GM08714 (cell line): ENCODE results near the gene TRIM42.

Source experiments
- H3K4me3 ChIP-seq: fragments of 200-500 bp; sonication (Bioruptor generic); 2 replicates; pipeline ENCODE4 v1.5.1; 2014; ENCODE audit warnings: mild to moderate bottlenecking, low read length, inconsistent platforms
- ZNF274 ChIP-seq: IDR thresholded peaks from 2 replicates; pipeline ENCODE4 v1.6.1; 2012; ENCODE audit warnings: mild to moderate bottlenecking, low read depth, low read length

Gene TRIM42

DNA sequence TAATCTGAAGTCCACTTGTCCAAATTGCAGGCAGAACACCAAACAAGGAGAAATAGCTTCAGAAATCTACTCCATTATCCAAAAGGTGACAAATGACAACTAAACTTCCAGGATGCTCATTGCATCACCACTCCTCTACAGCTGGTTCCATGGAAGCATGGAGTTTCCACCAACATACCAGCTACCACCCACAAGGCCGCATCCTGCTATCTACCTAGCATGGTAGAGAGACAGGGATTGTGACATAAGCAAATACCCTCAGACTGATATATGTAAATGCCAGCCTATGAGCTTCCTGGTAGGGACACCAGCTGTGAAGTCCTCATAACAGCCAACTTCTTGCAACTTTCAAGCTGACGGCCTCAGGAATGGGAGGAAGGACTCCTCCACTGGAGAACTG, at the start of gene TRIM42:
TSS of gene TRIM42 (plus strand) at position 301 of the 400 bp plus-strand sequence. CDS start 166 bp downstream, outside the sequence.
- no peak for TF ChIP-seq ZNF274
- no peak within 1 kb of the TSS for H3K4me3 ChIP-seq

DNA sequence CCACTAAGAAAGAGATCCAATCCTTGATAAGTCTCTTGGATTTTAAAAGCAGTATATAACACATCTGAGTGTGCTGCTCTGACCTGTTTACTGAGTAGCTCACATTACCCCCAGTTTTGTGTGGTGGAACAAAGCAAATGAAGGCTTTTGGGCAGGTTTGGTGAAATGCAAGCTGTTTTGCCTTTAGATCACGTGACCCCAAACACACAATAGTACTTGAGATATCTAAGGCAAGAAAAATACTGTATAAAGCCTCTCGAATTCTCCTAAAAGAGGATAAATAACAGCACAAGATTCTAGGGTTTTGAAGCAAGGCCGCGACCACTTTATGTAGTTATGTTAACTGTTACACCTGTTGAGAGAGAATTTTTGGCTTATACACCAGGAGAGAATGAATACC, 49.3 kb upstream of the TRIM42 start:
- no peak for TF ChIP-seq ZNF274
- no peak overlapping the region for H3K4me3 ChIP-seq

DNA sequence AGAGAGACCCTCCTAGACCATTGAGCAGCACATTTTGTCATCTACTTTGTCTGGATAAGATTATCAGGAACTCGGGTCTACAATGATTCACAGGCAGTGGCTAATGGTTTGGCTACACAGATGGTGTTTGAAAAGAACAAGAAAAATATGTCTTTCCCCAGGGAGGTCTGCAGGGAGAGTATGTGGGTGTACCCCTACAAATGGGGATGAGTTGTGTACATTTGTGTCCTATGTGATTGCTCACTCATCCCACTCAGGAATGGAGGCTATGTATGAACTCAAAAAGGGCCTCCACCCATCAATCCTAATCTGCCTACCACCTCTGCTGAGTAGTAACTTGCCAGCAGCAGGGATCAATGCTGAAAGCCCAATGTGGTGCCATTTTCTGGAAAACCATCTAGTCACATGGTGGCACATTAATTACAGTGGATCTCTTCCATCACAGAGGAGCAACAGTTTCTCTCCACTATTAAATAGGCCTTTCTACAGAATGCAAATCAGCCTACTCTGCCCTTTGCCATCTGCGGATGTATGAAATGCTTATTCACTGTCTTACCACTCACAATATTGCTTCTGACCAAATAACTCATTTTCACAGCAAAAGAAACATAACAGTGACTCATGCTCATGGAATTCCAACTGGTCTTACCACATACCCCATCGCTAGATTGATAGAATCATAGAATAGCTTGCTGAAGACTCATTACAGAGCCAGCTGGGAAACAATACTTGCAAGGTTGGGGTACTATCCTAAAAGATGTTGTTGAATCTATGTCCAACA, 48.3 kb upstream of the TRIM42 start:
- no peak overlapping the region for H3K4me3 ChIP-seq
- TF ChIP-seq ZNF274 = no peak

DNA sequence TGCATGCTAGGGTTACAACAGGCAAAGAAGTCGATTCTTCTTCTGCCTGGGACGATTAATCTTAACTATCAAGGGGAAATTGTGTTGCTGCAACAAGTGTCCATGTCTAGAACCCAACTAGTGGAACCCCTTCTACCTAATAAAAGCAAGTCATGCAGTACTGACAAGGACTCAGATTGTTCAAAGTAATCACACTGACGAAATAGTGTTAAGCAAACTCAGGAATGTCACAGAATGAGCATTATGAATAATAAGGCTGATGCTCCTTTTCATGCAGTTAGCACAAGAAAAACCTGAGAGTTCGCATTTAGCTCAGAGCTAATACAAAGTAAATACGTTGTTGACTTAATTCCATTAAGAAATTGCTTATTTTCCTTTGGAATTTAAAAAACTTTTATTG, 47.5 kb upstream of the TRIM42 start:
- H3K4me3 ChIP-seq = no peak overlapping the region
- no peak for TF ChIP-seq ZNF274

DNA sequence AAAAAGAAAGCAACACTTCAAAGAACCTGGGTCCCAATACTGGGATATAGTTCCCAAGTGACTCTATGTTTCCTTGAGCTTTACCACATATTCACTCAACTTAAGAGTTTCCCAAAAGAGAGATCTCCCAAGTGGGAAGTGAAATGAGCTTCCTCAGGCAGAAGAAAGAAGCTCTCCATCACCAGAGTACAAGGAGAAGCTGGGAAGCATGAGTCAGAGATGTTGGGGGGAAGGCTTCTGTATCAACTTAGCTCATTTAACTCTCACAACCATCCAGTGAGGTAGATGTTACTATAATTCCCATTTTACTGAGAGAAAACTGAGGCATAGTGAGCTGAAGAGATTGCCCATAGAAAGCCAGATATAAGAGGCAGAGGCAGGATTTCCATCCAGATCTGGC, 47.0 kb upstream of the TRIM42 start:
- no peak overlapping the region for H3K4me3 ChIP-seq
- TF ChIP-seq ZNF274 = no peak

DNA sequence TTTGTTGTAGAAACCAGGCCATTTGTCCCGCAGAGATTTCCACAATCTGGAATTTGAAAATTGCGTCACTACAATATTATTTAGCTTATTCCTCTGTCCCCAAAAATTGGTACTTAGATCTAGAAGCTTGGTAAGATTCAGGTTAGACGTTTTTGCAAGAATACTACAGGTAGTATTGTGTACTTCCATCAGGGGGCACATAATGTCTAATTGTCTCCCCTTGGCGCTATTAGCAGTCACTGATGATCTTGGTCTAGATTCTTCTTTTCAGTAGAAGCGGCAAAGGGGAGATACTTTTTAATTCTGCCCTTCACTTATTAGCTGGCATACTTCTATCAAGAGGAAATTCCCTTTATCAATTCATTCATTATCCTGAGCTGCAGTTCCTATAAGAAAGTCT, 42.6 kb upstream of the TRIM42 start:
- TF ChIP-seq ZNF274 = no peak

DNA sequence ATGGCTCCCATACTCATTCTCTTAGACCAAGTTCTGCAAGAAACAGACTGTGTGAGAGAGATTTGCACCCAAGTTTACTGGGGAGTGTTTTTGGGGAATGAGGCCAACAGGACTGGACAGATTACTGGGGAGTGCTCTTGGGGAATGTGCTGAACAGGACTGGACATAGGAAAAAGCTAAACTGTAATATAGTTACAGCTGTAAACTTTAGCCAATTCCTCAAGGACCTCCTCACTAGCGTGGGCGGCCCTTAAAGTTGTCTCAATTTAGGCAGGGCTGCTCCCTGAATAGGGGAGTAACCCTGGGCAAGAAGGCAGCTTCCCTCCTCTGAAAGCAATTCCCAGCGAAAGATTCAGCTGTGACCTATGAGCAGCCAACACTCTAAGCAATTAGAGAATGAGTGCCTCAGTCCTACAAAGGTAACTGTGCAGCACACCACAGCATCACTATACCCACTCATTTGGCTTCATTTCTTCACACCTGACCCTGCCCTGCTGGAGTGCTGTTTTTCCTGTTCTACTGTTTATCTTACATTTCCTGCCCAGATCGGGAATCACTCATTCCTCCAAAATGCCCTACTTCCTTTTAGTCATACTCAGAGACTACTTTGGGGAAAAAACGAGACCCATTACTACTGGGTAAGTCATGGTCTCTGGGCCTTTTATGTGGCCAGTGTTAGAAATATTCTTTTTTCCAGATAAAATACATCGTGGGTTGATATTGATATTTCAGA, 41.3 kb upstream of the TRIM42 start:
- no peak overlapping the region for H3K4me3 ChIP-seq
- no peak for TF ChIP-seq ZNF274

More for the DNA sequence above, 42.6 kb upstream of the TRIM42 start:
- no peak overlapping the region for H3K4me3 ChIP-seq

DNA sequence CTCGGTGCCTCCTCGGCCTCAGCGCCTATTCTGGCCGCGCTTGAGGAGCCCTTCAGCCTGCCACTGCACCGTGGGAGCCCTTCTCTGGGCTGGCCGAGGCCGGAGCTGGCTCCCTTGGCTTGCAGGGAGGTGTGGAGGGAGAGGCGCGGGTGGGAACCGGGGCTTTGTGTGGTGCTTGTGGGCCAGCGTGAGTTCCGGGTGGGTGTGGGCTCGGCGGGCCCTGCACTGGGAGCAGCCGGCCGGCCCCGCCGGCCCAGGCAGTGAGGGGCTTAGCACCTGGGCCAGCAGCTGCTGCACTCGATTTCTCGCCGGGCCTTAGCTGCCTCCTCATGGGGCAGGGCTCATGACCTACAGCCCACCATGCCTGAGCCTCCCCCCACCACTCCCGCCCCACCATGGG, 26.6 kb upstream of the TRIM42 start:
- no peak overlapping the region for H3K4me3 ChIP-seq
- no peak for TF ChIP-seq ZNF274

DNA sequence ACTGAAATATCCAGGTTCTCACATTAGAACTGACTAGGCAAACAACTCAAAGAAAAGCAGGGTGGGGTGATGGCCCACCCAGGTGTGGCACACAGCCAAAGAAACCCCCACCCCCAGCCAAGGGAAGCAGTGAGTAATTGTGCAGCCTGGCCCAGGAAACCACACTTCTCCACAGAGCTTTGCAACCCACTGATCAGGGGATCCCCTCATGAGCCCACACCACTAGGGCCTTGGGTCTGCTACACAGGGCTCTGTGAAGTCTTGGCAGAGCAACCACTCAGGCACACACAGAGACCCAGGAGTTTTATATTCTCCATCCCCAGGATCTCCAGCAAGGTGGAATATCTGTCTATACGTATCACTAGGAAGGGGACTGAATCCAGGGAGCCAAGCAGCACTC, 22.2 kb upstream of the TRIM42 start:
- no peak overlapping the region for H3K4me3 ChIP-seq
- TF ChIP-seq ZNF274 = no peak

DNA sequence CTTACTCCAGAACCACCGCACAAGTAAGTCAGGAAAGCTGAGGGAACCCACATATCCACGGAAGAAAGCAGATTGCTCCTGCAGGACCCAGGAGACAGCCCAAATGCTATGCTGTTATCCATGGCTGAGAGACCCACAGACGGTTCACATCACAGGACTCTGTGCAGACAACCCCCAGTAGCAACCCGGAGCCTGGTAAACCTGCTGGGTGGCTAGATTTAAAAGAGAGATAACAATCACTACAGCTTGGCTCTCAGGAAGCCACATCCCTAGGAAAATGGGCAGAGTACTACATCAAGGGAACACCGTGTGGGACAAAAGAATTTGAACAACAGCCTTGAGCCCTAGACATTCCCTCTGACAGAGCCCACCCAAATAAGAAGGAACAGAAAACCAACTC, 13.8 kb upstream of the TRIM42 start:
- no peak overlapping the region for H3K4me3 ChIP-seq
- TF ChIP-seq ZNF274 = no peak

DNA sequence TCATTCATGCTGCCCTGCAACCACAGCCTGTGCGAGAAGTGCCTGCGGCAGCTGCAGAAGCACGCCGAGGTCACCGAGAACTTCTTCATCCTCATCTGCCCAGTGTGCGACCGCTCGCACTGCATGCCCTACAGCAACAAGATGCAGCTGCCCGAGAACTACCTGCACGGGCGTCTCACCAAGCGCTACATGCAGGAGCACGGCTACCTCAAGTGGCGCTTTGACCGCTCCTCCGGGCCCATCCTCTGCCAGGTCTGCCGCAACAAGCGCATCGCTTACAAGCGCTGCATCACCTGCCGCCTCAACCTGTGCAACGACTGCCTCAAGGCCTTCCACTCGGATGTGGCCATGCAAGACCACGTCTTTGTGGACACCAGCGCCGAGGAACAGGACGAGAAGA, 4.7 kb downstream of the TRIM42 start:
- H3K4me3 ChIP-seq = no peak overlapping the region
- TF ChIP-seq ZNF274 = no peak

DNA sequence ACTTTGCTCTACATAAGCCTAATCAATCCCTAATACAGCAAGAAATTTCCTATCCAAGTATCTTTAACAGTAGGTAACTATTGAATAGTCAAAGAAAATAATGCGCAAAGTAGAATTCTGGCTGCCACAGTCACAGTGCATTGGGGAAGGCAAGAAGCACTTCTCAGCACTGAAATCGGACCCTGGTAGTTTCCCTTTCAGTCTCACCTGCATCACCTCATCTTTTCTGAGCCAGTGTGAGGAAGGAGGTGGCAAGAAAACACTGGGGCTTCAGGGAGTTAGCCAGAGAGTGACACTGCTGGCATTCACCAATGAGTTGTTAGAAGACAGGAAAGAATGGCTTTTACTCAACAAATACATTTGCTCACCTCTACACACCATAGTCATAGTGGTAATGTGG, 8.3 kb downstream of the TRIM42 start:
- TF ChIP-seq ZNF274 = no peak
- no peak overlapping the region for H3K4me3 ChIP-seq

DNA sequence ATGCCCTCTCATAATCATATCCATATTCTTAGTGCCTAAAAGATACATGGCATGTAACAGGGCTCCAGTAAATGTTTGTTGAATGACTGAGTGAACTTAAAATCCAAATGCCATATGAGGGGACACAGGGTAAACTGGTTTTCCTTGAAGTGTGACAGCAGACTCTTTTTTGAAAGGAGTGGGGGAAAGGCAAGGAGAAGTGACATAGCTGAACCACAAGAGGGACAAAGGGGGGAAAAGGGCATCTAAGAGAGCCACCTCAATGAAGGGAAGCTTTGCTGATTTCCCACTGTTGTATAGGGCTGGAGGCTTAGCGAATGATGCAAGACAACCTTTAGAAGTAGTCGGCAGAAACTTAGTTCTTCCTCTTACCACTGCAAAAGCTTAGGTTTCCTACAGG, 9.1 kb downstream of the TRIM42 start:
- H3K4me3 ChIP-seq = no peak overlapping the region
- TF ChIP-seq ZNF274 = no peak

DNA sequence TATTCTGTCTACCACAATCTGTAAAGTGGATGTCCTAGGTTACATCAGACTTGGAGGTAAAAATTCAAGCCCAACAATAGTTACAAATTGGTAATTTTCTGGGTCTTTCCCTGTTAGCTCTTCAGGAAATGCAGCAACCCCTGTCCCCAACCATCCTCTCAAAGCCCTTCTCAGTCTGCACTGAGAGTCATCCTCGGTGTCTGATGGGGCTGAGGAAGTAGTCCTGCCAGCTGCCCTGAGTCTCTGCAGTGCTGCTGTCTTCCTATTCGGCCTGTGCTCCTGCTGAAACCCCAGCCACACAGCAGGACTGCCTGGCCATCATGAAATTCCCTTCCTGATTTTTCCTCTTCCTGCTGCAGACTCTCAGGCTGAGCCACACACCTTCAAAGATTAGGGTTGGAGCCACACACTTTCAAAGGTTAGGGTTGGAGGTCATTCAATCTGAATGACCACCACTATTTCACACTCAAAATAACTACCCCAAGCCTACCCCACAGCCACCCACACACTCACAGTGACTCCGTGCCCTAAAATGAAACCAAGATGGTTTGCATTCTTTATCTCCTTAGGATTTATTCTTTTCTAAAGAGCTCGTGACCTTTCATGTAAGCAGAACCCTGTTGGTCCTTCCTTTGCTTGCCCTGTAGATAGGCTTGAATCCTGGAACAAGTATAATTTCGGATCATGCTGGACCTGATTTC, 17.6 kb downstream of the TRIM42 start:
- no peak for TF ChIP-seq ZNF274

DNA sequence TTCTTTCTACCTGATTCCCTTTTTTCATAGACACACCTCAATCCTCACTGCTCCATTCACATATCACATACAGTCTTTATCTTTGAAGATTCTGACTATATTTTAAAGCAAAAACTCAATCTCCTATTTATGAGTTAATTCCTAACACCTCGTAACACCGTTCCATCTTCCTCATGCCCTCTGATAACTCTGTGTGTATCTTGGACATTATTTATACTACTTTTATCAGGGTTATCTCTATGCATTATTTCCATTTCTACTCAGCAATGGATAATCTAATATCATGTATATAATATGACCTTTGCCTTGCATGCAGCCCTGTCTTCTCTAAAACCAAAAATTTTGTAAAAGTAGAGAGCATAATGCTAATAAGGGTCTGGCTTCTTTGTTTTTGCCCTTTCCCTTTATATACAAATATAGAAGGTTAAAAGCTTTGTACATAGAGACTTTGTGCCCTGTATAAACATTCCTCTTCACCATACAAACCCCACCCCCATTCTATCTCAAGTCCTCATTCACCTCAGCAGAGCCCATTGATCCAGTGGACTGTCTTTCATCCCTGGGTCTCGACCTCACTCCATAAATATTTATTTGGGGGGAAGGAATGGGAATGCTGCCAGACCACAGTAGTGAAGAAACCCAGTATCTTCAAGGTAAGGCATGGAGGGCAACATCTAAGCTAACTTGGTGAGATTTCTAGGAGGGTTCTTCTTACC, 21.8 kb downstream of the TRIM42 start:
- no peak for TF ChIP-seq ZNF274
- no peak overlapping the region for H3K4me3 ChIP-seq

More for the DNA sequence above, 17.6 kb downstream of the TRIM42 start:
- H3K4me3 ChIP-seq = no peak overlapping the region
